GM21526 (cell line): ENCODE measurements around the gene PSEN1.

ENCODE experiments used
- ATAC-seq: cut with Tn5 transposase; IDR thresholded peaks from one replicate; pipeline ENCODE4 v1.9.1; 2021; ENCODE audit warnings: moderate library complexity; ENCODE audit not compliant: unreplicated experiment, low FRiP score

PSEN1 gene

DNA sequence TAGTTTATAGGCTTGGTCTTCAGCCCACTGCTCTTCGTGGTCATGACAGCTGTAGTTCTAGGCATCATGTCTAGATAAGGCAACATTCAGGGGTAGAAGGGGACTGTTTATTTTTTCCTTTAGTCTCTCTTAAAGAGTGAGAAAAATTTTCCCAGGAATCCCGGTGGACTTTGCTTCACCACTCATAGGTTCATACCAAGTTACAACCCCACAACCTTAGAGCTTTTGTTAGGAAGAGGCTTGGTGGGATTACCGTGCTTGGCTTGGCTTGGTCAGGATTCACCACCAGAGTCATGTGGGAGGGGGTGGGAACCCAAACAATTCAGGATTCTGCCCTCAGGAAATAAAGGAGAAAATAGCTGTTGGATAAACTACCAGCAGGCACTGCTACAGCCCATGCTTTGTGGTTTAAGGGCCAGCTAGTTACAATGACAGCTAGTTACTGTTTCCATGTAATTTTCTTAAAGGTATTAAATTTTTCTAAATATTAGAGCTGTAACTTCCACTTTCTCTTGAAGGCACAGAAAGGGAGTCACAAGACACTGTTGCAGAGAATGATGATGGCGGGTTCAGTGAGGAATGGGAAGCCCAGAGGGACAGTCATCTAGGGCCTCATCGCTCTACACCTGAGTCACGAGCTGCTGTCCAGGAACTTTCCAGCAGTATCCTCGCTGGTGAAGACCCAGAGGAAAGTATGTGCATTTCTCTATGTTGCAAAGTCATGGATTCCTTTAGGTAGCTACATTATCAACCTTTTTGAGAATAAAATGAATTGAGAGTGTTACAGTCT, 75.1 kb downstream of the PSEN1 start:
- ATAC-seq = no peak

DNA sequence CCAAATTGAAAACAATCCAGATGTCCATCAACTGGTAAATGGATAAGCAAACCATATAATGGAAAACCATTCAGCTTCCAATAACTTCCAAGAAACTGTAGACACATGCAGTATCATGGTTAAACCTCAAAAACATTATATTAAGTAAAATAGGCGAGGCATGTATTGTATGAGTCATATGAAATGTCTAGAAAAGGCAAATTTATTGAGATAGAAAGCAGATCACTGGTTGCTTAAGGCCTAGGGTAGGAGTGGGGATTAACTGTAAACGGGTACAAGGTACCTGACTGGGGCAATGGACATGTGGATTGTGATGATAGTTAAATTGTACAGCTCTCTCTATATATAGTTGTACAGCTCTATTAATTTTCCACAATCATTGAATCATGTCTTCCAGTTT, 79.7 kb downstream of the PSEN1 start:
- no peak for ATAC-seq

DNA sequence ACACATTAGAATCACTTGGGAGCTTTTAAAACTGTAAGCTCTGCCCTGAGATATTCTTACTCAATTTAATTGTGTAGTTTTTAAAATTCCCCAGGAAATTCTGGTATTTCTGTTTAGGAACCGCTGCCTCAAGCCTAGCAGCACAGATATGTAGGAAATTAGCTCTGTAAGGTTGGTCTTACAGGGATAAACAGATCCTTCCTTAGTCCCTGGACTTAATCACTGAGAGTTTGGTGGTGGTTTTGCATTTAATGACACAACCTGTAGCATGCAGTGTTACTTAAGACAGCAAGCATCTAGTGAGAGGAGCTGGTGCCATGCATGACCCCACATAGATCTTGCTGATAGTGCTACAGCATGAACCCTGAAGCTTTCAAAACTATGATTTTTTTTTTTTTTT, 81.1 kb downstream of the PSEN1 start:
- ATAC-seq = no peak

DNA sequence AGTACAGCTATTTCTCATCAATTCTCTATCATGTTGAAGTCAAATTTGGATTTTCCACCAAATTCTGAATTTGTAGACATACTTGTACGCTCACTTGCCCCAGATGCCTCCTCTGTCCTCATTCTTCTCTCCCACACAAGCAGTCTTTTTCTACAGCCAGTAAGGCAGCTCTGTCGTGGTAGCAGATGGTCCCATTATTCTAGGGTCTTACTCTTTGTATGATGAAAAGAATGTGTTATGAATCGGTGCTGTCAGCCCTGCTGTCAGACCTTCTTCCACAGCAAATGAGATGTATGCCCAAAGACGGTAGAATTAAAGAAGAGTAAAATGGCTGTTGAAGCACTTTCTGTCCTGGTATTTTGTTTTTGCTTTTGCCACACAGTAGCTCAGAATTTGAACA, 83.8 kb downstream of the PSEN1 start:
- ATAC-seq = no peak

DNA sequence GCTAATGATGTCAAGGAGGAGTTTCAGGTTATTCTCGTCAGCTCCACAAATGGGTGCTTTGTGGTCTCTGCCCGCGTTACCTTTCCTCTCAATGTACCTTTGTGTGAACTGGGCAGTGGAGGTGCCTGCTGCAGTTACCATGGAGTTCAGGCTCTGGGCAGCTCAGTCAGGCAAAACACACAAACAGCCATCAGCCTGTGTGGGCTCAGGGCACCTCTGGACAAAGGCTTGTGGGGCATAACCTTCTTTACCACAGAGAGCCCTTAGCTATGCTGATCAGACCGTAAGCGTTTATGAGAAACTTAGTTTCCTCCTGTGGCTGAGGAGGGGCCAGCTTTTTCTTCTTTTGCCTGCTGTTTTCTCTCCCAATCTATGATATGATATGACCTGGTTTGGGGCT, 84.3 kb downstream of the PSEN1 start:
- ATAC-seq = no peak

DNA sequence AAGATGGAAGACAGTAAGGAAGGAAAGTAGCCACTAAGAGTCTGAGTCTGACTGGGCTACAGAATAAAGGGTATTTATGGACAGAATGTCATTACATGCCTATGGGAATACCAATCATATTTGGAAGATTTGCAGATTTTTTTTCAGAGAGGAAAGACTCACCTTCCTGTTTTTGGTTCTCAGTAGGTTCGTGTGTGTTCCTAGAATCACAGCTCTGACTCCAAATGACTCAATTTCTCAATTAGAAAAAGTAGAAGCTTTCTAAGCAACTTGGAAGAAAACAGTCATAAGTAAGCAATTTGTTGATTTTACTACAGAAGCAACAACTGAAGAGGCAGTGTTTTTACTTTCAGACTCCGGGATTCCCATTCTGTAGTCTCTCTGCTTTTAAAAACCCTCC, 85.6 kb downstream of the PSEN1 start:
- no peak for ATAC-seq

DNA sequence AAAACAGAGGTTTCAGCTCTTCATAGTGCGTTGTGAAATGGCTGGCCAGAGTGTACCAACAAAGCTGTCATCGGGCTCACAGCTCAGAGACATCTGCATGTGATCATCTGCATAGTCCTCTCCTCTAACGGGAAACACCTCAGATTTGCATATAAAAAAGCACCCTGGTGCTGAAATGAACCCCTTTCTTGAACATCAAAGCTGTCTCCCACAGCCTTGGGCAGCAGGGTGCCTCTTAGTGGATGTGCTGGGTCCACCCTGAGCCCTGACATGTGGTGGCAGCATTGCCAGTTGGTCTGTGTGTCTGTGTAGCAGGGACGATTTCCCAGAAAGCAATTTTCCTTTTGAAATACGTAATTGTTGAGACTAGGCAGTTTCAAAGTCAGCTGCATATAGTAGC, 86.7 kb downstream of the PSEN1 start:
- ATAC-seq = no peak

DNA sequence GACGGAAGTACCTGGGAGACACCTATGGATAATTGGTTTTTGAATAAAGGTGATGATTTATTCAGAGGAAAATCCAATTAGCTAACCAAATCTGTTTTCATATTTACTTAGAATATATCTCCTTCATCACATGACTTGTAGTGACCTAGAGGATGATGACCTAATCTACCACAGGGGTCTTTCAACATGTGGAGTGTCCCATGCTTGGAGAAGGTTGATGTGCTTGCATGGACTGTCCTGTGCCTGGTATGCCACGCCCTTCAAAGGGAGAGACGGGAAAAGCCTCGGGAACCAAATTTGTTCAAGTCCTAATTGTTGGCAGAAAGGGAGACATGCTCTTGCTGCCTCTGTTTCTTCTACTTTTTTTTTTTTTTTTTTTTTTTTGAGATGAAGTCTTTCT, 89.2 kb downstream of the PSEN1 start:
- ATAC-seq = no peak

DNA sequence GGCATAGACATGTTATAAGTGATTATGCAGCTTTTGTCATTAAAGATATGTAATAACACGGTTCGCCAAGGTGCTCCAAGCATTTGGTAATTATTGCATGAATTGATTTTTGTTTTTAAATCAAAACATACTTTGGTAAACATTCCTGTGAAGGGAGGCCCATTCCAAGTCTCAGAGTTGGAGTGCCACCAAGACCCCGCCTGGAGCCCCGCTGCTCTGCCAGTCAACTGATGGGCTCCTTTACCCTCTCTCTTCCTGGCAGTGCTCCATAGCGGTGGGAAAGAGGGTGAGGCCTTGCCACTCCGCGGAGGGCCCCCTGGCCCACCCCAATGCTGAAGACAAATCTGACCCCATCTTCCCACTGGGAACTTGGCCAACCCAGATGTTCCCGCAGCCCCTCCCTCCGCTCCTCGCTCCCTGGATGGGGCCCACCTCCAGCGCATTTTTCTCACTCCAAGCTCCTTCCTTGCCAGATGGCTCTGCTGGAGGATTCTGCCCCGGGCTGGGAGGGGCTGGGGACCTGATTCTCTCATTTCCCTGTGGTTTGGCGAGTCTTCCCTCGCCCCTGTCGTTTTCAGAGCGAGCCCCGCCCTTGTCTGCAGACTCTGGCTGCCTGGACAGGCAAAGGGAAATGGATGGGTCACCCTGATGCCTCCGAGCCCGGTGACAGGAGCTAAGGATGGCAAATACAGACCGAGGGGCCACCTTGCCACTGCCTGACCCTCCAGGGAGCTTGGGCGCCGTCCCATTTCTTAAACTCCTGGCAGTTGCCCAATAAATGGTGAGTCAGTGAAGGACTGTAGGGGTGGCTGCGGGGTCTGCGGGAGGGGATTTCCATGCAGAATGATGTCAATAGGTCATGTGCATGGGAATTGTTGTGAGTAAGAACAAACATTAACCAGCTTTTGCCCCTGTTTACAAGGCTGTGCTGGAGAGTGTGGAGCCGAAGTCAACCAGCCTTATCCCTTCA, 91.8 kb downstream of the PSEN1 start:
- no peak for ATAC-seq

DNA sequence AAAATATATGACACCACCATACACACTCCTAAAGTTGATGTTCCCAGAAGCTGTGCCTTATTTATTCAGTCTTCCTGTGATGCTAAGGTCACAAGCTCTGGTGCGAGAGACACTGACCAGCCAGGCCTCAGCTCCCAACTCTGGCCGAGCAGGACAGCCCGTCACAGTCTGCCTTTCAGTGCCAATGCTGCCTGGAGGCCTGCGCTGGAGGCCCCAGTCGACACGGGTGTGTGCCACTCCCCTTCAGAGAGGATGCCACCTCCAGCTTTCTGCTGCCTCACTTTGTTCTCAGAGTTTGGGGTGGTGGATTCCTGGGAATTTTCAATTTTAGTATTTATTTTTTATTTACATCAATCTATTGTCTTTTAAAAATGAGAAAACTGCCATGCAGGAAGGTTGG, 93.7 kb downstream of the PSEN1 start:
- ATAC-seq = no peak

DNA sequence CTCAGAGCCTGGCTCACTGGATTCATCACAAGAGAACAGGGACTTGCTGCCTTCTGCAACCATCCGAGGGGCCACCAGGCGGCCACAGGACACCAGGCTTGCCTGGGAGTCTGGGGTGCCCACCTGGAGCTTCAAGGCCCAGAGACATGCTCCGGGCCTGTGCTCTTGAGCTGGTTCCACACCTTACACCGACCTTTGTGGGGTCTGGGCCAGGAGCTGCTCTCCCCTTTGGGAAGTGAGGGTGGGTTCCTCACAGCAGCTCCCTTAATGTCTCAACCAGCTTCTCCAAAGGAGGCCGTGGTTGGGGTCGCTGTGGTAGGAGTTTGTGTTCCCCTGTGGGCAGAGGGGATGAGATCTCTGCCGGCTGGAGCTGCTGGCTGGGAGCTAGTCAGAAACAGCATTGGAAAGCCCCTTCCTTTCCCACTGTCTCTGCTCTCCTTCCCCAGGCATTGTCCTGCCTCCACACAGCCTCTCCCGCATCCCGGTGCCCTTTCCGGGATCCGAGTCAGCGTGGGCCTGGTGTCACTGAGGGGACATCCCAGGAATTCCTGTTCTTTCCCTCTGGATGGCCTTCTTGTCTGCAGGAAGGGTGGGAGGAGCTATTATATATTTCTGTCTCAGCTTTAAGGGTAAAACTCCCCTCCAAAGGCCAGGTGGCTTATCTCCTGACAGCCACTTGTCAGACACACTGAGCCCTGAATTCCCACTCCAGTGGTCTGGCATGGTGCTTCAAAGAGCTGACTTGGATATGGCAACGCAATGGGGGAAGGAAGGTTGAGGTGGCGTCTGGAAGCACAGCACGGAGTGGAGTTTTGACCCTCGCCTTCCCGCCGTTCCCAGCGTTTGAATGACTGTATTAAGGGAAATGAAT, 95.9 kb downstream of the PSEN1 start:
- no peak for ATAC-seq

DNA sequence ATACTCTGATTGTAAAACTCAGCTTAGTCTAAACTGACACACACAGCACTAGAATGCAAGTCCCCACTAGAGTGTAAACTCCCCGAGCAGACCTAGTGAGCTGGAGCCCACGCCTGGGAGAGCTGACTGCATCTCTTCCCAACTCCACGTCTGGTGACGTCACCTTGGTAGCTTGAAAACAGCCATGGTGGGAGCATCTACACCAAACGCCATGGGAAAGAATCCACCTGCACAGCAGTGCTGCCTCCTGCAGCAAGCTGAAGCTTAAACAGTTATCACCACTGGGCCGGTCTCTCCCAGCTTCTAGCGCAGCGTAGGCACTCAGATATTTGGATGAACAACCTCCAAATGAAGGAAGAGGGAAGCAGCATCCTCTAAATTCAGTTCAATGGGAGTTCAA, 96.7 kb downstream of the PSEN1 start:
- ATAC-seq = no peak

DNA sequence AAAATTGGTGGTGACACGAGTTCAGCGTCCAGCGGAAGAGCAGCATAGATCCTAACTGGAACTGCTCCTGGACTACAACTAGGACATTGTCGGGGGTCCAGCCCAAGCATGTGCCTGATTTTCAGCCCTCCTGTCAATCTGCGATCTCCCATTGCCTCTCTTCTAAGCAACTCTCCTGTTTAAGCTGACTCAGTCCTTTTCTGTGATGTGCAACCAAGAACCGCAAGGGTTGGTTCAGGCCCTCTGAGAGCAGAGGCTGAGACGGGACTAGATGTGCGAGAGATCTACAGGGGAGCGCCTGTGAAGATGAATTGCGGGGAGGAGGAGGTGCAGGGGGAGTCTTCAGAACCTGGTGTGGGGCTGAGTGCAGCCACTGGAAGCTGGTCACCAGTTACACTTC, 97.3 kb downstream of the PSEN1 start:
- no peak for ATAC-seq

DNA sequence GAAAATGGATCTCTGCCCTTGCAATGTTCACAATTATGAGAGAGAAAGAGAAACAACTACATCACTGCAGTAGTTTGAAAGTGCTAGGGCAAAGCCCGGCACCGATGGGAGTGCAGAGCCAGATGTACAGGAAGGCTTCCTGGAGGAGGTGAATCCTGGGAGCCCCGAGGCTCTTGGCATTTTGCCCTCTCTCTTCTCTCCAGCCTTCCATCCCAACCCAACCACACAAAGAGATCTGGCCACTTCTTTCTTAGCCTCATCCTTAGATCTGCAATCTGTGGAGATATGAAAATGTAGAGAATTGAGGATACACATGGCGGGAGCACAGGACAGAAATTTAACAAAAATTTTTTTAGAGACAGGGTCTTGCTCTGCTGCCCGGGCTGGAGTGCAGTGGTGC, 97.7 kb downstream of the PSEN1 start:
- ATAC-seq = no peak

DNA sequence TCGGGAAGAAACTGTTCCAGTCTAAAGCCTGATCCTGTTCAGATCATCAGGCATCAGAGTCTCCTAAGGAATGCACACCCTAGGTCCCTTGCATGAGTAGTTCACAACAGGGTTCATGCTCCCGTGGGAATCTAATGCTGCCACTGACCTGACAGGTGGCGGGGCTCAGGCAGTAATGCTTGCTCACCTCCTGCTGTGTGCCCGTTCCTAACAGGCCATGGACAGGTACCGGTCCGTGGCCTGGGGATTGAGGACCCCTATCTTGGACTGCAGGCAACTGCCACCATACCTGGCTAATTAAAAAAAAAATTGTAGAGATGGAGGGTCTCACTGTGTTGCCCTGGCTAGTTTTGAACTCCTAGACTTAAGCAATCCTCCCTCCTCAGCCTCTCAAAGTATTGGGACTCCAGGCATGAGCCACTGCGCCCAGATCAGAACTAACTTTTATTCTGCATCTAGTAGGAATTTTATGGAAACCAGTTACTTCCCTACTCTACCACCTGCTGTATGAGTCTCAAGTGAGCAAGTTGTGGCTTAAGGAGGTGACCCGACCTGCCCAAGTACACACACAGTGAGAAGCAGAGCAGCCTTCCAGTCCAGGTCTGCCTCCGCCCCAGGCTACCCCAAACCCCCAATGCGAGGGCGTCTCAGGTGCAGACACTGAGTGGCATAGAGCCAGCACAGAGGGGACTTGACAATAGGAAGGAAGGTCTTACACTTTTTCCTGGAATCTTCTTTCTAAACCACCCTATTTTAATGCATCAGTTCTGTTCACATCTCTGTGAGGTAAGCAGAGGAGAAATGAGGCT, 98.5 kb downstream of the PSEN1 start:
- no peak for ATAC-seq

DNA sequence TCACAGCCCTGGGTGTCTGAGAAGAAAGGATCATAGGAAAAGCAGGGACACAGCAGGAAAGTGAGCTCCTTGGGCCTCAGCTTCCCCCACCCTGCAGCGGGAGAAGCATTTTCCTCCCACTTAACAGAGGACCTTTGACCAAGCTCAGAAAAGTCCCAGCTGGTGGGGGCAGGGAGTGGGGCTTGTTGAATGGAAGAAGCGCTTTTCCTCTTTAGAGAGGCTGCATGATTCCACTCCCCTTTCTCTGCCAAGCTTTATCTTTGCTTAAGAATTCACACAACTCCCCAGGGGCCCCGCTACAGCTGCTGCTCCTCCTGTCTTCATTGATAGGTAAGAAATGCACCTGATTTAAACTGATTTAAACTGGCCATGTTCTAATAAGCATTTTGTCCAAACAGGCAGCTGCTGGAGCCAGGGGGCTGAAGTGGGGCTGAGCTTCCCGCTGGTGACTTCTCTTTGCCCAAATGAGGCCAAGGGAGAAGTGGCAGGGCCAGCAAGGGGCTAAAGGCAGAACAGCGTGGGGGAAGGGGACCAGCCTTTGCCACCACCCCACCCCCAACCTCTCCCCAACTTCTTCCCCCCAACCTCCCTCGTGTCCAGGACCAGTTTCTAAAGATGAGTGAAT, 99.3 kb downstream of the PSEN1 start:
- ATAC-seq = no peak

DNA sequence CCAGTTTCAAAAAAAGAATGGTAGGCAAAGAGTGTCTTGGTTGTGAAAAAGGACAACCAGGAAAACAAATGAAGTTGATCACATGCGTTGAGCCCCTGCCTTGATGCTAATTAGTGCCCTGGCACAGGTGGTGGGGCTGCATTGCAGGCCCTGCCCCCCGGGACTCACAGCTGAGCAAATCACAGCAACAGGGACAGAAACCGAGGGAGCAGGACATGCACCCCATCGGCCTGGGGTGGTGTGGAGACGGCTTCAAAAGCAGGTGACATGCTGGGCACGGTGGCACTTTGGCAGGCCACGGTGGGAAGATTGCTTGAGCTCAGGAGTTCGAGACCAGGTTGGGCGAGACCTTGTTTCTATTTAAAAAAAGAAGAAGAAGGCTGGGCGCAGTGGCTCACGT, 99.8 kb downstream of the PSEN1 start:
- no peak for ATAC-seq

DNA sequence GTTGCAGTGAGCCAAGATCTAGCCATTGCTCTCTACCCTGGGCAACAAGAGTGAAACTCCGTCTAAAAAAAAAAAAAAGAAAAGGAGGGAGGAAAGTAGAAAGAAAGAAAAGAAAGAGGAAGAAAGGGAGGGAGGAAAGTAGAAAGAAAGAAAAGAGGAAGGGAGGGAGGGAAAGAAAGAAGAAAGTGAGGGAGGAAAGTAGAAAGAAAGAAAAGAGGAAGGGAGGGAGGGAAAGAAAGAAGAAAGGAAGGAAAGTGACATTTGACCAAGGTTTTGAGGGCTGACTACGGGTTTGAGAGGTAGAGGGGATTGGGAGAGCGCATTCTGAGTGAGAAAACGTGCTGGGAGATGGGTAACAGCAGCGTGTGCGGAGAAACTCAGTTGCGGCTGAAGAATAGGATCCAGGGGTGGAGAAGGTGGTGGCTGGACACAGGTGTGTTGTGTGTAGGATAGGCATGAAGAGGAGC, 100.5 kb downstream of the PSEN1 start:
- ATAC-seq = no peak

DNA sequence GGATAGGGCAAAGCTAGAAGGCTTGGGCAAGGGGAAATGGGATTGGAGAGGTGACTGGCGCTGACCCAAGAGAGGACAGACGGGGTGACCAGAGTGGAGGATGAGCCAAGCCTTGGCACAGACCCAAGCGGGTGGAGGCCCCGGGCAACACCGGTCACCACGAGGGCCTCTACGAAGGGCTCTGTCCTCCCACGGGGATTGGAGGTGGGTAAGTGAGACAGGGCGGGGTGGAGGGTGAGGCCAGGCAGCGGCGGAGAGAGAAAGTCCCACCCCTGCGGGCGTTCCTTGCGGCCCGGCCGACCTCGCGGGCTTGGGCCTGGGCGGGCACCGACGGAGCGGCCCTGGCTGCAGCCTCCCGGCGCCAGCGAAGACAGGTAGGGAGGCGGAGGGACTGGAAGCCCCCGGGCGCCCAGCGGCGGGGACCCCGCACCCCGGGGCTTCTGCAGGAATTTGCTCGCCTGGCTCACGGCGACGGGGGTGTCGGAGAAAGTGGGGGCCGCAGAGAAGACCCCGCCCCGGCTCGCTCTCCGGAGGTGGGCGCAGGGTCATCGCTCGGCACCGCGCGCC, 101.0 kb downstream of the PSEN1 start, which contains the start of gene PAPLN:
Gene PAPLN (plus strand): TSS at position 288 of the 567 bp plus-strand sequence. CDS start 2,273 bp downstream, outside the sequence.
- no peak for ATAC-seq
